Type B pancreatic cell (in vitro differentiated cells): ENCODE results near the gene SCLY. TPM values are rescaled to one million over a fixed set of nuclear protein-coding genes. Genes with fewer than 3 reads are reported as not detected.

Experiments used
- DNase-seq: peaks from one replicate; pipeline ENCODE4 v3.0.0; 2021; ENCODE audit warnings: mixed read lengths; ENCODE audit not compliant: unreplicated experiment; ENCODE audit errors: extremely low spot score
- H3K27ac Mint-ChIP-seq: 2 replicates; pipeline ENCODE4 v1.8.0; 2021; ENCODE audit warnings: mild to moderate bottlenecking, mixed read lengths
- H3K27me3 Mint-ChIP-seq: 2 replicates; pipeline ENCODE4 v1.8.0; 2021; ENCODE audit warnings: mixed read lengths
- H3K36me3 Mint-ChIP-seq: 2 replicates; pipeline ENCODE4 v1.8.0; 2021; ENCODE audit warnings: mixed read lengths
- H3K4me1 Mint-ChIP-seq: one replicate; pipeline ENCODE4 v1.8.0; 2021; ENCODE audit warnings: mixed read lengths; ENCODE audit not compliant: unreplicated experiment
- H3K4me3 Mint-ChIP-seq: 2 replicates; pipeline ENCODE4 v1.8.0; 2021; ENCODE audit warnings: mild to moderate bottlenecking, mixed read lengths
- H3K9me3 Mint-ChIP-seq: 2 replicates; pipeline ENCODE4 v1.8.0; 2021; ENCODE audit warnings: mixed read lengths
- CTCF ChIP-seq: fragments of 200-600 bp; sonication (generic); conservative IDR thresholded peaks from 2 replicates; pipeline ENCODE4 v1.5.0; 2021; ENCODE audit warnings: antibody characterized with exemption, mild to moderate bottlenecking
- total RNA-seq: library from RNA; stranded (reverse); gene quantifications from 2 replicates; pipeline ENCODE4 v1.2.1, GENCODE V29; 2021; ENCODE audit warnings: low replicate concordance

SCLY gene
- total RNA-seq, 1 donor from 2014 or later, result 34.5 TPM

GRCh38 chr2:238100049-238100820 is 39.4 kb downstream of the SCLY start, which contains the start of gene ESPNL:
TSS of gene ESPNL (plus strand) at chr2:238100340. CDS start at chr2:238100420, 80 bp downstream.
- no peaks in the 10 kb centered on the region for H3K36me3 Mint-ChIP-seq

GRCh38 chr2:238100821-238101771 is 40.3 kb downstream of the SCLY start:
- Mint-ChIP-seq H3K27me3 (no peaks in the 10 kb centered on the region), H3K9me3 (no peaks in the 10 kb centered on the region), H3K4me1 (peaks cover 7% of the 10 kb centered on the region), H3K4me3 (no peak overlapping the region), H3K36me3 (no peaks in the 10 kb centered on the region), H3K27ac (no peak overlapping the region)
- no peak for TF ChIP-seq CTCF
- peak; percentile 61 for DNase-seq

More at GRCh38 chr2:238100049-238100820, 39.4 kb downstream of the SCLY start, which contains the start of gene ESPNL:
- no peaks in the 10 kb centered on the region for H3K27me3 Mint-ChIP-seq
- H3K27ac Mint-ChIP-seq, result peak within 1 kb of the TSS; percentile 41
- TF ChIP-seq CTCF, result no peak
- peak; percentile 65 for DNase-seq
- H3K4me3 Mint-ChIP-seq, result no peak within 1 kb of the TSS
- peaks cover 7% of the 10 kb centered on the region for H3K4me1 Mint-ChIP-seq
- H3K9me3 Mint-ChIP-seq, result no peaks in the 10 kb centered on the region

- Mint-ChIP-seq H3K36me3 (no peaks in the 10 kb centered on the region), H3K27ac (no peak overlapping the region), H3K4me3 (no peak overlapping the region), H3K9me3 (no peaks in the 10 kb centered on the region), H3K4me1 (peaks cover 7% of the 10 kb centered on the region), H3K27me3 (no peaks in the 10 kb centered on the region)
- TF ChIP-seq CTCF, result no peak
- peak; percentile 68 for DNase-seq
These were observed 41.4 kb downstream of the SCLY start for GRCh38 chr2:238101891-238102841.

GRCh38 chr2:238102865-238103264 is 42.1 kb downstream of the SCLY start:
- no peak overlapping the region for H3K4me3 Mint-ChIP-seq
- TF ChIP-seq CTCF, result no peak
- DNase-seq, result no peak

More at GRCh38 chr2:238102865-238103264, 42.1 kb downstream of the SCLY start:
- H3K36me3 Mint-ChIP-seq, result no peaks in the 10 kb centered on the region
- H3K4me1 Mint-ChIP-seq, result peaks cover 10% of the 10 kb centered on the region
- H3K27ac Mint-ChIP-seq, result no peak overlapping the region
- H3K27me3 Mint-ChIP-seq, result no peaks in the 10 kb centered on the region
- H3K9me3 Mint-ChIP-seq, result no peaks in the 10 kb centered on the region
